SU-DHL-6 (cell line): ENCODE results near the gene KCNK1.

Experiments
- H2AFZ ChIP-seq: fragments of 200-600 bp; sonication (generic); 2 replicates; pipeline ENCODE4 v1.6.1; 2014; ENCODE audit warnings: low read depth, mild to moderate bottlenecking, moderate library complexity, mixed read lengths, antibody characterized with exemption, low read length; ENCODE audit not compliant: severe bottlenecking
- H3F3A ChIP-seq: fragments of 200-600 bp; shearing (Covaris generic); 2 replicates; pipeline ENCODE4 v1.6.0; 2016; ENCODE audit warnings: antibody characterized with exemption, mild to moderate bottlenecking; ENCODE audit not compliant: insufficient read depth
- H3K27ac ChIP-seq: fragments of 200-600 bp; sonication (generic); 2 replicates; pipeline ENCODE4 v1.5.1; 2016; ENCODE audit warnings: low read depth, mild to moderate bottlenecking, low read length, moderate library complexity, mixed read lengths
- H3K27me3 ChIP-seq: fragments of 200-600 bp; sonication (generic), shearing (Covaris generic); 2 replicates; pipeline ENCODE4 v1.6.0; 2014; ENCODE audit warnings: mild to moderate bottlenecking, low read length
- H3K36me3 ChIP-seq: fragments of 200-600 bp; sonication (generic); 2 replicates; pipeline ENCODE4 v1.6.1; 2014; ENCODE audit warnings: mild to moderate bottlenecking, low read length, mixed read lengths
- H3K4me2 ChIP-seq: fragments of 300-600, 200-600 bp; shearing (Covaris generic), sonication (generic); 2 replicates; pipeline ENCODE4 v1.6.0; 2014; ENCODE audit warnings: low read length, low read depth, mild to moderate bottlenecking; ENCODE audit not compliant: poor library complexity, severe bottlenecking
- H3K4me3 ChIP-seq: fragments of 200-600 bp; sonication (generic); 2 replicates; pipeline ENCODE4 v1.5.1; 2014; ENCODE audit warnings: antibody characterized with exemption, low read length, mild to moderate bottlenecking, mixed read lengths; ENCODE audit not compliant: insufficient read depth, poor library complexity, severe bottlenecking
- H3K79me2 ChIP-seq: fragments of 200-600 bp; sonication (generic); 2 replicates; pipeline ENCODE4 v1.6.1; 2014; ENCODE audit warnings: mild to moderate bottlenecking, low read length, moderate library complexity; ENCODE audit not compliant: insufficient read depth
- H3K9ac ChIP-seq: fragments of 200-600 bp; sonication (generic); 2 replicates; pipeline ENCODE4 v1.7.0; 2014; ENCODE audit warnings: mild to moderate bottlenecking, low read length
- H3K9me2 ChIP-seq: fragments of 200-600 bp; sonication (generic); replicated peaks from 2 replicates; pipeline ENCODE4 v1.6.1; 2014; ENCODE audit warnings: low read length; ENCODE audit not compliant: insufficient read depth
- H3K9me3 ChIP-seq: fragments of 200-600 bp; sonication (generic); 2 replicates; pipeline ENCODE4 v1.6.1; 2014; ENCODE audit warnings: low read length, mixed read lengths; ENCODE audit not compliant: insufficient read depth
- H4K20me1 ChIP-seq: fragments of 200-600 bp; sonication (generic); 2 replicates; pipeline ENCODE4 v1.6.1; 2014; ENCODE audit warnings: low read depth, mild to moderate bottlenecking, antibody characterized with exemption, low read length, moderate library complexity, mixed read lengths
- EZH2phosphoT487 ChIP-seq: fragments of 200-600 bp; sonication (generic), shearing (Covaris generic); conservative IDR thresholded peaks from 2 replicates; pipeline ENCODE4 v1.6.1; 2018; ENCODE audit warnings: mild to moderate bottlenecking, antibody characterized with exemption, low read length, moderate library complexity, mixed read lengths
- TF ChIP-seq, protein P1 (sequence below): fragments of 200-600 bp; sonication (generic); IDR thresholded peaks from one replicate; pipeline ENCODE4 v1.5.1; 2017; ENCODE audit warnings: antibody characterized with exemption, mild to moderate bottlenecking, low read length, moderate library complexity; ENCODE audit not compliant: insufficient read depth, poor library complexity, severe bottlenecking

Gene KCNK1

GRCh38 chr1:233671286-233671685, 57.4 kb downstream of the KCNK1 start:
- Histone ChIP-seq H2AFZ (no peak overlapping the region), H3F3A (no peaks in the 10 kb centered on the region), H3K9me2 (no peaks in the 10 kb centered on the region), H3K4me3 (no peak overlapping the region), H3K9me3 (no peaks in the 10 kb centered on the region), H3K27me3 (no peaks in the 10 kb centered on the region), H3K27ac (no peak overlapping the region), H3K4me2 (no peak overlapping the region), H3K9ac (no peak overlapping the region), H3K36me3 (no peaks in the 10 kb centered on the region), H4K20me1 (no peaks in the 10 kb centered on the region), H3K79me2 (no peaks in the 10 kb centered on the region)
- TF ChIP-seq, protein P1, sequence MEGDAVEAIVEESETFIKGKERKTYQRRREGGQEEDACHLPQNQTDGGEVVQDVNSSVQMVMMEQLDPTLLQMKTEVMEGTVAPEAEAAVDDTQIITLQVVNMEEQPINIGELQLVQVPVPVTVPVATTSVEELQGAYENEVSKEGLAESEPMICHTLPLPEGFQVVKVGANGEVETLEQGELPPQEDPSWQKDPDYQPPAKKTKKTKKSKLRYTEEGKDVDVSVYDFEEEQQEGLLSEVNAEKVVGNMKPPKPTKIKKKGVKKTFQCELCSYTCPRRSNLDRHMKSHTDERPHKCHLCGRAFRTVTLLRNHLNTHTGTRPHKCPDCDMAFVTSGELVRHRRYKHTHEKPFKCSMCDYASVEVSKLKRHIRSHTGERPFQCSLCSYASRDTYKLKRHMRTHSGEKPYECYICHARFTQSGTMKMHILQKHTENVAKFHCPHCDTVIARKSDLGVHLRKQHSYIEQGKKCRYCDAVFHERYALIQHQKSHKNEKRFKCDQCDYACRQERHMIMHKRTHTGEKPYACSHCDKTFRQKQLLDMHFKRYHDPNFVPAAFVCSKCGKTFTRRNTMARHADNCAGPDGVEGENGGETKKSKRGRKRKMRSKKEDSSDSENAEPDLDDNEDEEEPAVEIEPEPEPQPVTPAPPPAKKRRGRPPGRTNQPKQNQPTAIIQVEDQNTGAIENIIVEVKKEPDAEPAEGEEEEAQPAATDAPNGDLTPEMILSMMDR: no peak
- TF ChIP-seq EZH2phosphoT487: no peak

GRCh38 chr1:233672732-233673131, 58.8 kb downstream of the KCNK1 start:
- H3K27ac ChIP-seq: no peak overlapping the region
- H3K36me3 ChIP-seq: no peaks in the 10 kb centered on the region
- H3F3A ChIP-seq: no peaks in the 10 kb centered on the region
- no peaks in the 10 kb centered on the region for H3K9me3 ChIP-seq
- no peaks in the 10 kb centered on the region for H3K9me2 ChIP-seq
- H2AFZ ChIP-seq: no peak overlapping the region
- no peak overlapping the region for H3K9ac ChIP-seq
- H3K79me2 ChIP-seq: no peaks in the 10 kb centered on the region
- H3K27me3 ChIP-seq: no peaks in the 10 kb centered on the region
- H4K20me1 ChIP-seq: no peaks in the 10 kb centered on the region
- TF ChIP-seq, protein P1: no peak
- no peak overlapping the region for H3K4me3 ChIP-seq
- H3K4me2 ChIP-seq: no peak overlapping the region

GRCh38 chr1:233673261-233673946, 59.5 kb downstream of the KCNK1 start:
- Histone ChIP-seq H3K27me3 (no peaks in the 10 kb centered on the region), H3K79me2 (no peaks in the 10 kb centered on the region), H3K4me2 (no peak overlapping the region), H3K9ac (no peak overlapping the region), H2AFZ (no peak overlapping the region), H3K27ac (no peak overlapping the region), H3K9me2 (no peaks in the 10 kb centered on the region), H3K36me3 (no peaks in the 10 kb centered on the region), H3K4me3 (no peak overlapping the region), H3K9me3 (no peaks in the 10 kb centered on the region), H4K20me1 (no peaks in the 10 kb centered on the region), H3F3A (no peaks in the 10 kb centered on the region)
- TF ChIP-seq, protein P1: no peak
- TF ChIP-seq EZH2phosphoT487: no peak
